A549 (cell line): ENCODE measurements around the gene GGT1. TPM values are rescaled to one million over a fixed set of nuclear protein-coding genes. Genes with fewer than 3 reads are reported as not detected.

Experiments
- ATAC-seq, 2 experiments: fragments of 200-7000 bp in 1 of 2; fragments of >200 bp in 1 of 2; cut with Nextera tagmentation in 1 of 2; cut with Tn5 transposase in 1 of 2; 3 replicates each; pipeline versions ENCODE4 v1.8.0 to v1.9.1; 2018 to 2020; ENCODE audit warnings: mild to moderate bottlenecking in 1 of 2, moderate library complexity in 1 of 2
- CTCF ChIA-PET: fragments of 300-600 bp; sonication (Branson Sonifier 250); formaldehyde crosslinking; extraction: SDS; loops from one replicate; lab custom pipeline; 2021; ENCODE audit warnings: antibody characterized with exemption, inconsistent platforms; lab: Yijun Ruan, JAX
- POLR2A ChIA-PET: fragments of 350-600 bp; formaldehyde crosslinking; extraction: SDS; loops from one replicate; lab custom pipeline; 2021; ENCODE audit warnings: antibody characterized with exemption, inconsistent platforms; lab: Yijun Ruan, JAX
- DNase-seq, 2 experiments: peaks; one replicate each; pipeline versions ENCODE4 v3.0.0 to v3.0.0-alpha.2; 2011 to 2016; ENCODE audit warnings: low read depth in 1 of 2, low spot score in 1 of 2
- FAIRE-seq: peaks from 2 replicates; lab custom pipeline; 2011; peaks lifted over from hg19 to GRCh38; lab: Jason Lieb, UNC
- H3K27ac ChIP-seq, 2 experiments: fragments of >200 bp; sonication (Bioruptor Twin); formaldehyde crosslinking; 3 replicates each; pipeline ENCODE4 v1.5.1; 2016 to 2017
- H3K4me1 ChIP-seq: fragments of >200 bp; sonication (Bioruptor Twin); formaldehyde crosslinking; 3 replicates; pipeline ENCODE4 v1.6.1; 2016
- H3K4me2 ChIP-seq: fragments of >200 bp; sonication (Bioruptor Twin); formaldehyde crosslinking; 3 replicates; pipeline ENCODE4 v1.6.1; 2016
- H3K4me3 ChIP-seq: fragments of >200 bp; sonication (Bioruptor Twin); formaldehyde crosslinking; 3 replicates; pipeline ENCODE4 v1.5.1; 2016
- H3K9me3 ChIP-seq: fragments of >200 bp; sonication (Bioruptor Twin); formaldehyde crosslinking; 3 replicates; pipeline ENCODE4 v1.6.1; 2016
- BCL3 ChIP-seq: fragments of >200 bp; sonication (Bioruptor Twin); formaldehyde crosslinking; IDR thresholded peaks from 3 replicates; pipeline ENCODE4 v1.6.1; 2016
- CBX2 ChIP-seq: fragments of 200-600 bp; sonication (generic); IDR thresholded peaks from 2 replicates; pipeline ENCODE4 v1.6.1; 2016; ENCODE audit warnings: low read depth, mild to moderate bottlenecking, borderline replicate concordance
- CBX8 ChIP-seq: fragments of 200-600 bp; sonication (generic); IDR thresholded peaks from 2 replicates; pipeline ENCODE4 v1.6.1; 2016
- CEBPB ChIP-seq, 2 experiments: fragments of >200 bp in 1 of 2; sonication (Bioruptor Twin) in 1 of 2; formaldehyde crosslinking in 1 of 2; IDR thresholded peaks; 2 replicates each; pipeline ENCODE4 v1.6.1; 2012 to 2016
- E2F6 ChIP-seq: IDR thresholded peaks from 2 replicates; pipeline ENCODE4 v1.6.1; 2012; ENCODE audit warnings: low read depth, borderline replicate concordance
- ELK1 ChIP-seq: fragments of 150-350 bp; IDR thresholded peaks from 2 replicates; pipeline ENCODE4 v1.6.1; 2014; ENCODE audit warnings: low read depth, mild to moderate bottlenecking, low read length
- ESRRA ChIP-seq: fragments of 150-350 bp; IDR thresholded peaks from 2 replicates; pipeline ENCODE4 v1.6.1; 2014; ENCODE audit warnings: mild to moderate bottlenecking, low read length, borderline replicate concordance
- FOSB ChIP-seq: fragments of 250-450 bp; sonication (Bioruptor Pico); IDR thresholded peaks from 2 replicates; pipeline ENCODE4 v1.5.0; 2020; ENCODE audit warnings: mild to moderate bottlenecking, moderate library complexity
- FOSL2 ChIP-seq, 2 experiments: fragments of 450-650 bp in 1 of 2; fragments of >200 bp in 1 of 2; sonication (Bioruptor Twin) in 1 of 2; formaldehyde crosslinking; IDR thresholded peaks; 2 replicates each; pipeline versions ENCODE4 v1.5.0 to v1.6.1; 2016 to 2020; ENCODE audit warnings: mild to moderate bottlenecking in 1 of 2, moderate library complexity in 1 of 2
- JUN ChIP-seq, 2 experiments: fragments of >200 bp; sonication (Bioruptor Twin); formaldehyde crosslinking; IDR thresholded peaks; 2 replicates in 1 of 2; 3 replicates in 1 of 2; pipeline ENCODE4 v1.6.1; 2016 to 2017
- KDM1A ChIP-seq: fragments of 200-600 bp; sonication (generic); IDR thresholded peaks from 2 replicates; pipeline ENCODE4 v1.6.1; 2016; ENCODE audit warnings: low read depth, mild to moderate bottlenecking
- MYC ChIP-seq: IDR thresholded peaks from 2 replicates; pipeline ENCODE4 v1.6.1; 2012; ENCODE audit warnings: mild to moderate bottlenecking, inconsistent platforms, low read length, improper control_type of control experiment, borderline replicate concordance
- POLR2A ChIP-seq: IDR thresholded peaks from 2 replicates; pipeline ENCODE4 v1.6.1; 2012; ENCODE audit warnings: mild to moderate bottlenecking, low read length
- RCOR1 ChIP-seq: fragments of 150-350 bp; IDR thresholded peaks from 2 replicates; pipeline ENCODE4 v1.6.1; 2014; ENCODE audit warnings: antibody characterized with exemption, low read length, low read depth
- REST ChIP-seq: fragments of 200-600 bp; sonication (generic); IDR thresholded peaks from 2 replicates; pipeline ENCODE4 v1.6.1; 2016; ENCODE audit warnings: antibody characterized with exemption, mild to moderate bottlenecking, moderate library complexity
- RNF2 ChIP-seq: fragments of 200-600 bp; sonication (generic); IDR thresholded peaks from 2 replicates; pipeline ENCODE4 v1.6.1; 2016; ENCODE audit warnings: low read depth, mild to moderate bottlenecking, antibody characterized with exemption, moderate library complexity, borderline replicate concordance
- SMC3 ChIP-seq: fragments of >200 bp; sonication (Bioruptor Twin); formaldehyde crosslinking; IDR thresholded peaks from 3 replicates; pipeline ENCODE4 v1.6.1; 2018; ENCODE audit warnings: inconsistent platforms
- TFCP2L1 ChIP-seq: fragments of 250-450 bp; sonication (Bioruptor Pico); IDR thresholded peaks from 2 replicates; pipeline ENCODE4 v1.5.0; 2021; ENCODE audit warnings: mild to moderate bottlenecking
- USF2 ChIP-seq: fragments of 450-650 bp; IDR thresholded peaks from 2 replicates; pipeline ENCODE4 v1.6.1; 2014; ENCODE audit warnings: antibody characterized with exemption
- WGBS: methylation state at CpG from one replicate; pipeline ENCODE4 v1.1.6; 2017; ENCODE audit errors: missing lambda C conversion rate; 5-methylcytosine and 5-hydroxymethylcytosine counted together
- polyA plus RNA-seq, 4 experiments: library from polyadenylated mRNA; depleted of rRNA in 3 of 4; stranded (reverse); fragments of >200 nt; fragmentation: RNase III in 1 of 4; extraction: RNeasy Plus Mini Kit Qiagen cat#74134 plus additional on column Dnase treatment in 1 of 4; gene quantifications; 2 replicates in 3 of 4; 3 replicates in 1 of 4; pipeline ENCODE4 v1.2.3, GENCODE V29; 2011 to 2017

Gene GGT1
- polyA plus RNA-seq, 2 of the 4 experiments (the other 2 are of a cell fraction), result 50.1 to 118 TPM

GRCh38 chr22:24587948-24588347 lies 15.0 kb upstream of the GGT1 start:
- ATAC-seq, result no peak

GRCh38 chr22:24588381-24588756 lies 14.6 kb upstream of the GGT1 start:
- CTCF ChIA-PET, result interaction anchor here (1.8 kb wide), 1 partner anchor 11 kb away, joined by 6 read pairs; no protein-coding TSS in a partner anchor
- H3K27ac ChIP-seq, result no peak overlapping the region
- no peak overlapping the region for H3K4me3 ChIP-seq
- no peak for TF ChIP-seq RCOR1
- no peak for TF ChIP-seq POLR2A
- TF ChIP-seq CBX2, result no peak
- TF ChIP-seq BCL3, result no peak
- TF ChIP-seq JUN (IDR thresholded peaks at IDR 0.05), result no peak
- no peak for TF ChIP-seq CEBPB (IDR thresholded peaks at IDR 0.05)
- TF ChIP-seq, all 56 proteins: peak for 0
- Histone ChIP-seq H3K9me3 (no peaks in the 10 kb centered on the region), H3K4me2 (no peak overlapping the region), H3K4me1 (peaks cover 7% of the 10 kb centered on the region)
- WGBS, result 79% methylated on average over 3 of the region's 13 CpGs
- DNase-seq, result no peak
- FAIRE-seq, result no peak
- POLR2A ChIA-PET, result no interaction called here
- ATAC-seq, result no peak

More at GRCh38 chr22:24587948-24588347, 15.0 kb upstream of the GGT1 start:
- no peaks in the 10 kb centered on the region for H3K9me3 ChIP-seq
- CTCF ChIA-PET, result interaction anchor here (1.8 kb wide), 1 partner anchor 11 kb away, joined by 6 read pairs; no protein-coding TSS in a partner anchor
- FAIRE-seq (no peak), DNase-seq (no peak)
- POLR2A ChIA-PET, result no interaction called here
- no peak for TF ChIP-seq ELK1
- no peak for TF ChIP-seq FOSL2 (IDR thresholded peaks at IDR 0.05)
- no peak for TF ChIP-seq FOSL2 (CRISPR knock-in tag; IDR thresholded peaks at IDR 0.05)
- no peak for TF ChIP-seq CBX8
- TF ChIP-seq KDM1A, result no peak
- no peak for TF ChIP-seq MYC
- no peak for TF ChIP-seq SMC3
- TF ChIP-seq ESRRA, result no peak
- TF ChIP-seq RNF2, result no peak
- TF ChIP-seq E2F6, result no peak
- TF ChIP-seq FOSB (CRISPR knock-in tag), result no peak
- no peak for TF ChIP-seq USF2
- no peak for TF ChIP-seq TFCP2L1 (CRISPR knock-in tag)
- no peak for TF ChIP-seq REST
- WGBS, result 85% methylated on average over 7 of the region's 8 CpGs
- no peak overlapping the region for H3K4me3 ChIP-seq
- H3K4me2 ChIP-seq, result no peak overlapping the region
- peaks cover 5% of the 10 kb centered on the region; the same call in 1 of the 3 replicates for H3K4me1 ChIP-seq
- no peak overlapping the region for H3K27ac ChIP-seq
